Transverse colon (tissue), 4 donors: ENCODE data around the gene CCDC73. TPM values are rescaled to one million over a fixed set of nuclear protein-coding genes. Genes with fewer than 3 reads are reported as not detected.

Experiments
- DNase-seq: peaks from one replicate; pipeline ENCODE4 v3.0.0-alpha.2; 2019
- H3K27ac ChIP-seq, 4 donors: fragments of 200-600 bp; sonication (generic); 2 replicates each; pipeline ENCODE4 v1.5.1; 2016 to 2018; ENCODE audit warnings: inconsistent platforms in 4 of 4
- H3K27me3 ChIP-seq: fragments of 200-600 bp; sonication (generic); 2 replicates; pipeline ENCODE4 v1.5.1; 2017; ENCODE audit warnings: inconsistent platforms
- H3K36me3 ChIP-seq, 4 donors: fragments of 200-600 bp; sonication (generic); 2 replicates each; pipeline ENCODE4 v1.5.1; 2017 to 2019; ENCODE audit warnings: inconsistent platforms in 4 of 4
- H3K4me1 ChIP-seq, 4 donors: fragments of 200-600 bp; sonication (generic); 2 replicates each; pipeline ENCODE4 v1.5.1; 2017 to 2020; ENCODE audit warnings: inconsistent platforms in 4 of 4
- H3K4me3 ChIP-seq, 4 donors: fragments of 200-600 bp; sonication (generic); 1 replicate in 1 of 4; 2 replicates in 3 of 4; pipeline versions ENCODE4 v1.5.1 to v1.6.1; 2017 to 2019; ENCODE audit warnings: inconsistent platforms in 4 of 4
- H3K9me3 ChIP-seq, 2 donors: fragments of 200-600 bp; sonication (generic); 2 replicates each; pipeline ENCODE4 v1.5.1; 2017 to 2019; ENCODE audit warnings: inconsistent platforms in 2 of 2
- EP300 ChIP-seq: sonication (generic); formaldehyde crosslinking; IDR thresholded peaks from one replicate; pipeline ENCODE4 v1.6.1; 2017; ENCODE audit warnings: antibody characterized with exemption, low read depth
- POLR2A ChIP-seq: fragments of 450-650 bp; IDR thresholded peaks from one replicate; pipeline ENCODE4 v1.6.1; 2016; ENCODE audit warnings: antibody characterized with exemption, mild to moderate bottlenecking, moderate library complexity
- POLR2AphosphoS5 ChIP-seq, 3 donors: sonication (generic); formaldehyde crosslinking; IDR thresholded peaks; one replicate each; pipeline ENCODE4 v1.6.1; 2016; ENCODE audit warnings: antibody characterized with exemption in 3 of 3
- WGBS, 2 donors: methylation state at CpG; one replicate each; pipeline ENCODE4 v1.1.5; 2018; ENCODE audit warnings: low coverage in 1 of 2; 5-methylcytosine and 5-hydroxymethylcytosine counted together
- in situ Hi-C, 4 donors: fragments of 200-750 bp; cut with MboI; loops; one replicate each; pipeline versions ENCODE4 v1.15.0 to v1.15.1; 2017; ENCODE audit warnings: low sequenced_read_pairs in 3 of 4, low pct_ligation_motif_present in 1 of 4, low pct_unique_long_range_greater_than_20kb in 1 of 4
- intact Hi-C: fragments of 100-400 bp; cut with DNase I; formaldehyde crosslinking; loops from one replicate; pipeline ENCODE4 v1.15.1; 2023; ENCODE audit warnings: low total_unique reads
- total RNA-seq, 4 donors: library from RNA; depleted of rRNA; stranded (reverse); fragments of >200 nt; gene quantifications; one replicate each; pipeline ENCODE4 v1.1.0, GENCODE V29; 2016
- TF ChIP-seq, protein P1 (sequence below), 5 experiments: fragments of 200-600 bp in 3 of 5; fragments of 450-650 bp in 2 of 5; sonication (generic) in 3 of 5; IDR thresholded peaks; 1 replicate in 2 of 5; 2 replicates in 3 of 5; pipeline ENCODE4 v1.5.1; 2016 to 2017; ENCODE audit warnings: antibody characterized with exemption in 5 of 5, inconsistent platforms in 3 of 5, mild to moderate bottlenecking in 2 of 5, moderate library complexity in 1 of 5

CCDC73 gene
- total RNA-seq, 4 donors from 2014 or later, result not detected

DNA sequence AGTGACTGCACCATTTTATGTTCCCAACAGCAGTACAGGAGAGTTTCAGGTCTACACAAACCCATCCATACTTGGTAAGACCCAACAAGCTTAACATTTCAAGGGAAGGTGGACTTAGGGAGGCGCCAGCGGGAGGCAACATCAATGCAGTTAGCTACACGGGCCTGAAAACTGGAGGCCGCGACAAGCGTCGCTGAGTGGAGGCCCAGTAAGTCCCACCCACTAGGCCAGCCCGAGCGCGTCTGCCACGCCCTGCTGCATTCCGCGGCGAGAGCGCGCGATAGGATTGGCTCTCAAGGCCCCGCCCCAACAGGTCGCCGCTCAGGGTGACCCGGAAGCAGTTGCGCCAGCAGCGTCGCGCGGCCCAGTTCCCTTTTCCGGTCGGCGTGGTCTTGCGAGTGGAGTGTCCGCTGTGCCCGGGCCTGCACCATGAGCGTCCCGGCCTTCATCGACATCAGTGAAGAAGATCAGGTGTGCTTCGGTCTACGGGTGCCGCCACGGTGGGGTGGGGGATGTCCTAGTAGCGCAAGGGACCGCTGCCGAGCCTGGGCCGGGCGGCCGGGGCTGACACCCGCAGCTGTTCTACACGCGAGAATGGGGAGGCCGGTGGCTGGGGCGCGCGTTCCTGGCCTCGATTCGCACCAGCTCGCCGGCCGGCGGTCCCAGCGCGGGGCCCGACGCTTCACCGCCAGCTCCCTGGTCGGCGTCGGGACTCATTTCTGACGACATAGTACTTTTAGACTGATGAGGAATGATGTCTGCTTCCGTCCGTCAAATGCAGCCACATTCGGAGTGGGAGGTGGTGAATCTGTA is 210.8 kb downstream of the CCDC73 start, which contains the start of gene EIF3M:
TSS of gene EIF3M (plus strand) at position 373 of the 813 bp plus-strand sequence. CDS start at position 430, 57 bp downstream.
- in situ Hi-C loops, result no loop called here
- Histone ChIP-seq H3K27me3 (no peaks in the 10 kb centered on the region), H3K36me3 (peaks cover 0 to 2% (median 0%) of the 10 kb centered on the region in 4 donors), H3K4me3 (peak within 1 kb of the TSS; percentile 62 to 96 (median 88)), H3K9me3 (no peaks in the 10 kb centered on the region), H3K4me1 (peaks cover 0 to 23% (median 11%) of the 10 kb centered on the region in 4 donors), H3K27ac (peak within 1 kb of the TSS; percentile 88 to 94 (median 92))
- 0% methylated on average over 56 of the region's 70 CpGs; no CpG with 5 or more reads in 1 of the 2 donors for WGBS, 2 donors
- DNase-seq, result peak; percentile 97
- TF ChIP-seq, protein P1, sequence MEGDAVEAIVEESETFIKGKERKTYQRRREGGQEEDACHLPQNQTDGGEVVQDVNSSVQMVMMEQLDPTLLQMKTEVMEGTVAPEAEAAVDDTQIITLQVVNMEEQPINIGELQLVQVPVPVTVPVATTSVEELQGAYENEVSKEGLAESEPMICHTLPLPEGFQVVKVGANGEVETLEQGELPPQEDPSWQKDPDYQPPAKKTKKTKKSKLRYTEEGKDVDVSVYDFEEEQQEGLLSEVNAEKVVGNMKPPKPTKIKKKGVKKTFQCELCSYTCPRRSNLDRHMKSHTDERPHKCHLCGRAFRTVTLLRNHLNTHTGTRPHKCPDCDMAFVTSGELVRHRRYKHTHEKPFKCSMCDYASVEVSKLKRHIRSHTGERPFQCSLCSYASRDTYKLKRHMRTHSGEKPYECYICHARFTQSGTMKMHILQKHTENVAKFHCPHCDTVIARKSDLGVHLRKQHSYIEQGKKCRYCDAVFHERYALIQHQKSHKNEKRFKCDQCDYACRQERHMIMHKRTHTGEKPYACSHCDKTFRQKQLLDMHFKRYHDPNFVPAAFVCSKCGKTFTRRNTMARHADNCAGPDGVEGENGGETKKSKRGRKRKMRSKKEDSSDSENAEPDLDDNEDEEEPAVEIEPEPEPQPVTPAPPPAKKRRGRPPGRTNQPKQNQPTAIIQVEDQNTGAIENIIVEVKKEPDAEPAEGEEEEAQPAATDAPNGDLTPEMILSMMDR (IDR thresholded peaks at IDR 0.05), result no peak
- peak; percentile 79 to 93 (median 93) for TF ChIP-seq POLR2AphosphoS5 (IDR thresholded peaks at IDR 0.05)
- TF ChIP-seq POLR2A, result peak; percentile 82
- no peak for TF ChIP-seq EP300
- intact Hi-C loops, result no loop called here

DNA sequence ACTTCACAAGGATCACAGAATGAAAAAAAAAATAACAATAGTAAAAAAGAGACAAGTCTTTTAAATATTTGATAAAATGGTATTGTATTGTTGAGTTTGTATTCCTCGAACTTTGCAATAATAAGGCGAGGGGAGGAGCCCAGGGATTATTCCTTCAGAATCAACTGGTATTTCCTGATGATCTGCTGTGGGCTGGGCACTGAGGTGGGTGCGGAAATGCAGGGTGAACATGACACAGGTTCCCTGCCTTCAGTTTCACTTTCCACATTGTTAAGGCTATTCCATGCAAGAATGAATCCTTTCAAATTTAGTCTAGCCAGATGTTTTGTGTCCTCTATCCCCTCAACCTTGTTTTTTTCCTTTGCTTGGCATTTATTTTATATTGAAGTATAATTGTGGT is 212.9 kb downstream of the CCDC73 start:
- Histone ChIP-seq H3K4me3 (no peak overlapping the region), H3K9me3 (no peaks in the 10 kb centered on the region), H3K4me1 (peaks cover 0 to 20% (median 11%) of the 10 kb centered on the region in 4 donors), H3K27me3 (no peaks in the 10 kb centered on the region), H3K27ac (no peak overlapping the region), H3K36me3 (no peaks in the 10 kb centered on the region)
- no peak for TF ChIP-seq POLR2A
- TF ChIP-seq EP300, result no peak
- no peak for TF ChIP-seq POLR2AphosphoS5 (IDR thresholded peaks at IDR 0.05)
- TF ChIP-seq, protein P1 (IDR thresholded peaks at IDR 0.05), result no peak
- in situ Hi-C loops, result no loop called here
- intact Hi-C loops, result no loop called here
- DNase-seq, result no peak
- 79 to 80% methylated on average over 3 of the region's 3 CpGs for WGBS, 2 donors

DNA sequence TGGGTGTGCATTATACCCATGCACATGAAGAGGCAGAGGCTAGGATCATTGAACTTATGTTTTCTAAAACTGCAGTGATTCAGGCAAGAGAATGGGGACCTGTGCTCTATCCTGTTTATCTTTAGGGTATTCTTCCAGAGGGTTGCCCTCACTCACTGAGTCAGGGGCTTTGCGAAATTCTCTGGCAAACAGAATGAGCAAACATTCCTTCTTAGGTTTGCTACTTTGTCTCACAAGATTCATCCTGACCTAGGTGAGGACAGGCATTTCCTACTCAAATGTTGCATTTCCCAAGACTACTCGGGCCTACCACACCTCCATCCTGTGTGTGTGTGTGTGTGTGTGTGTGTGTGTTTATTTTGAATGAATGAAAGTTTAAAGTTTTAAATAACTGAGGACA is 213.5 kb downstream of the CCDC73 start:
- intact Hi-C loops, result no loop called here
- H3K36me3 ChIP-seq, result no peaks in the 10 kb centered on the region
- no peak for TF ChIP-seq POLR2A
- TF ChIP-seq, protein P1 (IDR thresholded peaks at IDR 0.05), result no peak
- H3K27ac ChIP-seq, result no peak overlapping the region
- no peak for DNase-seq
- H3K9me3 ChIP-seq, result no peaks in the 10 kb centered on the region
- WGBS, 2 donors, result 81% methylated on average over 2 of the region's 2 CpGs; no CpG with 5 or more reads in 1 of the 2 donors
- no peaks in the 10 kb centered on the region for H3K27me3 ChIP-seq
- in situ Hi-C loops, result no loop called here
- no peak overlapping the region for H3K4me3 ChIP-seq
- peaks cover 0 to 17% (median 10%) of the 10 kb centered on the region in 4 donors for H3K4me1 ChIP-seq

DNA sequence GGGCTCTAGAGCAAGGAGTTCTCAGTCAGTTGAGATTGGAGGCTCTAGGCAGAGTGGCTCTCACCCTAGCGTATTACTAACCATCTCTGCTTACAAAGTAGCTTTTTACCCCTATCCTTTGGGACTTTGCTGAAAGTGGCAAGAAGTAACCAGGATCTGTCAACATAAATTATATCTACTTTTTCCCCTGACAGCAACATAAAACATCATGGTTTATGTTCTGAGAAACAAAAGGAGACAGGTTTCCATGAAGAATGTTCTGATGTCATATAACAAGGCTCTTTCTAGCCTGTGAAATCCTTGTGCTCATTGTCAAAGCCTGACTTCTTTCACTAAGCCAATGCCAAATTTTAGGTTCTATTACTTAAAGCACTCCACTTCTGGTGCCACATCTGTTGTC is 218.0 kb downstream of the CCDC73 start:
- no peaks in the 10 kb centered on the region for H3K27me3 ChIP-seq
- no peak overlapping the region for H3K4me3 ChIP-seq
- no peaks in the 10 kb centered on the region for H3K36me3 ChIP-seq
- no peak overlapping the region for H3K27ac ChIP-seq
- intact Hi-C loops (no loop called here), in situ Hi-C loops (no loop called here)
- no peaks in the 10 kb centered on the region for H3K4me1 ChIP-seq
- DNase-seq, result no peak
- no peaks in the 10 kb centered on the region for H3K9me3 ChIP-seq
- WGBS, 2 donors, result 86 to 100% methylated on average over 1 of the region's 1 CpG
- TF ChIP-seq POLR2AphosphoS5 (IDR thresholded peaks at IDR 0.05), result no peak
- TF ChIP-seq, protein P1 (IDR thresholded peaks at IDR 0.05), result no peak
- no peak for TF ChIP-seq POLR2A
- TF ChIP-seq EP300, result no peak
